Fibroblast of villous mesenchyme (primary cell): ENCODE data around the gene KIRREL3. TPM values are rescaled to one million over a fixed set of nuclear protein-coding genes. Genes with fewer than 3 reads are reported as not detected.

Experiments
- DNase-seq: peaks from one replicate; pipeline ENCODE4 v3.0.0-alpha.2; 2010; ENCODE audit warnings: low read depth
- H3K4me3 ChIP-seq: 2 replicates; pipeline ENCODE4 v1.5.1; 2011; ENCODE audit warnings: low read depth, mild to moderate bottlenecking, low read length
- total RNA-seq: library from RNA; depleted of rRNA; stranded (reverse); fragments of >200 nt; gene quantifications from 2 replicates; pipeline ENCODE4 v1.2.3, GENCODE V29; 2012
- TF ChIP-seq, protein P1 (sequence below): IDR thresholded peaks from 2 replicates; pipeline ENCODE4 v1.5.1; 2012; ENCODE audit warnings: low read depth, mild to moderate bottlenecking, low read length; ENCODE audit not compliant: insufficient read depth

KIRREL3 gene
- total RNA-seq, 1 donor = 9.9 TPM

DNA sequence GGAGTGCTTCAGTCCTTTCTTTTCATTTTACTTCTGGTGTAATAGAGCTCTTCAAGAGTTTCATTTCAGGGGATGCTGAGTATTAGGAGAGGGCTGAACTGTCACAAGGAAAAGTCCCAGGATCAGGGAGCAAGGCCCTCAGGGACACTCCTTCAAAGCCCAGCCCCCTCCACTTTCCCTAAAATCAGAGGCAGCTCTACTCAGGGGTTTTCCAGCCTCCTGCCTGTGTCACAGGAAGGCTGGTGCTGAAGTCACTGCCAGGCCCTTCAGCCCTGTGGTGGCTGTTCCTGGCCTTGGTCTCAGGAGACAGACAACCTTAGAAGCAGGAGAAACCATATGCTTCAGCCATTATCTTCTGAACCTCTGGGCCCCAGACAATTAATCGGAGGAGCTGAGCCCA lies 36.4 kb upstream of the KIRREL3 start:
- TF ChIP-seq, protein P1, sequence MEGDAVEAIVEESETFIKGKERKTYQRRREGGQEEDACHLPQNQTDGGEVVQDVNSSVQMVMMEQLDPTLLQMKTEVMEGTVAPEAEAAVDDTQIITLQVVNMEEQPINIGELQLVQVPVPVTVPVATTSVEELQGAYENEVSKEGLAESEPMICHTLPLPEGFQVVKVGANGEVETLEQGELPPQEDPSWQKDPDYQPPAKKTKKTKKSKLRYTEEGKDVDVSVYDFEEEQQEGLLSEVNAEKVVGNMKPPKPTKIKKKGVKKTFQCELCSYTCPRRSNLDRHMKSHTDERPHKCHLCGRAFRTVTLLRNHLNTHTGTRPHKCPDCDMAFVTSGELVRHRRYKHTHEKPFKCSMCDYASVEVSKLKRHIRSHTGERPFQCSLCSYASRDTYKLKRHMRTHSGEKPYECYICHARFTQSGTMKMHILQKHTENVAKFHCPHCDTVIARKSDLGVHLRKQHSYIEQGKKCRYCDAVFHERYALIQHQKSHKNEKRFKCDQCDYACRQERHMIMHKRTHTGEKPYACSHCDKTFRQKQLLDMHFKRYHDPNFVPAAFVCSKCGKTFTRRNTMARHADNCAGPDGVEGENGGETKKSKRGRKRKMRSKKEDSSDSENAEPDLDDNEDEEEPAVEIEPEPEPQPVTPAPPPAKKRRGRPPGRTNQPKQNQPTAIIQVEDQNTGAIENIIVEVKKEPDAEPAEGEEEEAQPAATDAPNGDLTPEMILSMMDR = no peak
- H3K4me3 ChIP-seq = no peak overlapping the region
- no peak for DNase-seq

DNA sequence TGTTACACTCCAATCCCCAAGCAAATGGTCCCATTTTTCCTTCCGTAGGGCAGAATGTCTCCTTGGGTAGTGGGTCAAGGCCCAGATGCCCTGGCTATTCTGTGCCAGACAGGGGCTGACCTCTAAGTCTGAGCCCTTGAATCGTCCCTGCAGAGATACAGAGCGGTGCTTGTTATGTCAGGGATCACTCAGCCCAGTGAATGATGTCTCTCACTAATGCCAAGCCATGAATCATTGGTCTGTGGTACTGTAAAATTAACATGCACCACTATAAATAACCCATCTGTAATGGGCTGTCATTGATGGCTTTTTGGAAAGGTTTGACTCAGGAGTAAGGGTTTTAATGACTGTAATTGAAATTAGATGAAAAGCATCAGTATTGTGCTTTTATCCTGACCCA lies 35.3 kb upstream of the KIRREL3 start:
- TF ChIP-seq, protein P1 = no peak
- no peak overlapping the region for H3K4me3 ChIP-seq
- DNase-seq = no peak

DNA sequence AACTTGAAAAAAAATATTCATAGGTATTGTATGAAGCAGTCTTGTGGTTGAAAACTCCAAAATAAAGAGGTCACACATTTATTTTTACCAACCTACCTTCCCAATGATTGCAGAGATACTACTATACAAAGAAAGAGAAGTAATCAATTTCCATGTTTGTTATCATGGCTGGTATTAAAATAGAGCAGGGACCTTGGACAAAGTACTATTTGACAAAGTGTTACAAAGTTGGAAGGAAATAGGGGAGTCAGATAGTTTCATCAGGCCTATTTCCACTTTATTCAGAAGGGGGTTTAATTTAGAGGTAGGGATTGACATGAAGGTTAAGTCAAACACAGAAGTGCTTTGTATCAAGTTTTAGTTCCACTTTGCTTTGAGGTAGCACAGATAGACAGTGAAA lies 34.4 kb upstream of the KIRREL3 start:
- H3K4me3 ChIP-seq = no peak overlapping the region
- no peak for DNase-seq
- TF ChIP-seq, protein P1 = no peak

DNA sequence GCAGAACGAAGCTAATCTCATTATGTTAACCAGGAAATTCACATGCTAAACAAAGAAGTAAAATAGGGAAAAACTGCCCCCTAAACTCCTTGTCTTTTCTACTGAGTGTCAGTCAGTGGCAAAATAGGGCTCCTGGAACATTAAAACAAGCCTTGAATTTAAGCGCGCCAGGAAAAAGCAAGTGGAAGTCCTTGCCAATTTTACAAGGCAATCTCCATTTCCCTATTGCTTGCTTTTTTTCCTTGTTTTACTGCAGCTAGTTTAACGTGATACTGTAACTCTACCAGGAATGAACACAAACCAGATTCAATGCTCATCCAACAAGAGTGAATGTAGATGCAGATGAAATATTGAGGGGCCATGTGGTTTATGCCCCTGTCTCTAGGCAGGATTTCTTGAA lies 28.1 kb upstream of the KIRREL3 start:
- no peak overlapping the region for H3K4me3 ChIP-seq
- TF ChIP-seq, protein P1 = no peak
- no peak for DNase-seq

DNA sequence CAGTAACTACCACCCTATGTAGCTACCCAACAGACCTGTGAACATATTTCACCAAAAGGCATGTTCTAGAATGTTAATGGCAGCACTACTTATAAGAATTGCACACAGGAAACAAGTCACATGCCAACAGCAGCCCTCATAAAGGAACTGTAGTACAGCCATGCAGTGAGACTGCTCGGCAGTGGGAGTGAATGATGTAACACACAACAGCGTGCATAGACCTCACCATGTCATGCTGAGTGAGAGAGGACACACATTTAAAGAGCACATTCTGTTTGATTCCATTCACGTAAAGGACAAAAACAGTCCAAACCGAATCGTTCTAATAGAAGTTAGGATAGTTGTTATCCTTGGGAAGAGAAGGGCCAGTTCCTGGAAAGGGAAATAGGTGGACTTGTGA lies 27.2 kb upstream of the KIRREL3 start:
- no peak overlapping the region for H3K4me3 ChIP-seq
- no peak for DNase-seq
- TF ChIP-seq, protein P1 = no peak

DNA sequence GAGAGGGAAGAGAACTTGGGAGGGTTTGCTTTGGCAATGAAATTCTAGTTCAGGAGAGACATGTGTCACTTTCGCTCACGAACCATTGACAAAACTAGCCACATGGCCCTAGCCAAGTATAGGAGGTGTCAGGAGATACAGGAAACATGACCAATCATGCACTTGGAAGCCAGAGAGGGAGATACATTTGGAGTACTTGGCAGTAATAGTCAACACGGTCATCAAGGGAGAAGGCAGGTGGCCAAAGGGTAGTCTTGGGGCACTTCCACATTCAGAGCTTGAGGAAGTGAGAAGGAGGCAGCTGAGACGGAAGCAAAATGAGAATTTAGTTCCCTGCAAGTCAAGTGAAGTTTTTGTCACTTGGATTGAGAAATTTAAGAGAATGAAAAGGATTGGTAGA lies 26.4 kb upstream of the KIRREL3 start:
- TF ChIP-seq, protein P1 = no peak
- no peak overlapping the region for H3K4me3 ChIP-seq
- no peak for DNase-seq

DNA sequence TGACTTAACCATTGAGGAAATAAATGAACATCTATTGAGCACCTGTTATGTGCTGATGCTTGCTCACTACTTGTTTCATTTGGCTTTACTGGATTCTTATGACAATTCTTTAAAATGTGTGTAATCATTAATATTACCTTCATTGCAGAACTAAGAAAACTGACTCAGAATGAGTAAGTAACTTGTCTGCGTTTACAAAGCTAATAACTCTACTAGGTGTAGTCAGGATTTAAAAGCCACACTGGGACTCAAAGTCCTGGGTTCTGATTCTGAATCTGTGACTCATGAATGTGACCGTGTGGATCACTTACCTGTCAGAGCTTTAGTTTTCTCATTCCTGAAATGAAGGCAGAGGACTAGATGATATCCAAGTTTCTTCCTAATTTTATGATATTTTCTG lies 23.4 kb upstream of the KIRREL3 start:
- DNase-seq = no peak
- TF ChIP-seq, protein P1 = no peak
- H3K4me3 ChIP-seq = no peak overlapping the region
